Measurements from ENCODE around the gene EPPIN.
"Not testable (repeated sequence)": the region's sequence is repeated elsewhere in the genome, so short reads cannot be mapped to it uniquely, and the experiment has no call there.

The EPPIN gene

GRCh38 chr20:45547206-45547770, at the start of gene EPPIN:
Gene EPPIN (minus strand): TSS chr20:45547401. CDS start chr20:45547357, 44 bp downstream.
- ChIA-PET POLR2A (no interaction called here), CTCF (interaction anchor here (1.7 kb wide), 1 partner anchor 224 kb away, joined by 5 read pairs; no protein-coding TSS in a partner anchor)
- TF ChIP-seq ZNF384 (IDR thresholded peaks at IDR 0.05): no peak
- no peak for TF ChIP-seq BHLHE40 (IDR thresholded peaks at IDR 0.05; ENCODE audit: borderline replicate concordance)
- no peak for TF ChIP-seq ELF4 (IDR thresholded peaks at IDR 0.05)
- TF ChIP-seq SP1 (IDR thresholded peaks at IDR 0.05): no peak
- TF ChIP-seq FOXM1 (IDR thresholded peaks at IDR 0.05; ENCODE audit: borderline replicate concordance): no peak
- no peak for TF ChIP-seq CTBP1 (IDR thresholded peaks at IDR 0.05; ENCODE audit: borderline replicate concordance)
- no peak for TF ChIP-seq PKNOX1 (IDR thresholded peaks at IDR 0.05)
- no peak for TF ChIP-seq LEF1 (IDR thresholded peaks at IDR 0.05; ENCODE audit: borderline replicate concordance)
- no peak for TF ChIP-seq HDGF (IDR thresholded peaks at IDR 0.05; ENCODE audit: borderline replicate concordance)
- no peak for TF ChIP-seq TARDBP (IDR thresholded peaks at IDR 0.05)
- TF ChIP-seq FOXK2 (IDR thresholded peaks at IDR 0.05): no peak
- TF ChIP-seq L3MBTL2 (conservative IDR thresholded peaks at IDR 0.05): no peak
- no peak for TF ChIP-seq ARNT (IDR thresholded peaks at IDR 0.05)
- TF ChIP-seq FOXA1 (IDR thresholded peaks at IDR 0.05): no peak
- TF ChIP-seq NFRKB (IDR thresholded peaks at IDR 0.05): no peak
- no peak for DNase-seq (ENCODE audit: extremely low spot score)

- no peak for DNase-seq (ENCODE audit: extremely low spot score)
- ChIA-PET CTCF (interaction anchor here (1.3 kb wide), 1 partner anchor 176 kb away, joined by 4 read pairs; no protein-coding TSS in a partner anchor), POLR2A (no interaction called here)
- TF ChIP-seq SUZ12 (IDR thresholded peaks at IDR 0.05): no peak
These were observed 48.0 kb upstream of the EPPIN start for GRCh38 chr20:45595235-45595634.

GRCh38 chr20:45593498-45593897, 46.3 kb upstream of the EPPIN start:
- DNase-seq (ENCODE audit: extremely low spot score): no peak
- TF ChIP-seq FOXK2 (IDR thresholded peaks at IDR 0.05): no peak
- no peak for TF ChIP-seq FOXM1 (IDR thresholded peaks at IDR 0.05; ENCODE audit: borderline replicate concordance)
- TF ChIP-seq CTBP1 (IDR thresholded peaks at IDR 0.05; ENCODE audit: borderline replicate concordance): no peak
- no peak for TF ChIP-seq SUZ12 (IDR thresholded peaks at IDR 0.05)
- no peak for TF ChIP-seq SP1 (IDR thresholded peaks at IDR 0.05)
- TF ChIP-seq NFRKB (IDR thresholded peaks at IDR 0.05): no peak
- no peak for TF ChIP-seq ELF4 (IDR thresholded peaks at IDR 0.05)
- no peak for TF ChIP-seq TARDBP (IDR thresholded peaks at IDR 0.05)
- no peak for TF ChIP-seq L3MBTL2 (conservative IDR thresholded peaks at IDR 0.05)
- TF ChIP-seq LEF1 (IDR thresholded peaks at IDR 0.05; ENCODE audit: borderline replicate concordance): no peak
- no peak for TF ChIP-seq BHLHE40 (IDR thresholded peaks at IDR 0.05; ENCODE audit: borderline replicate concordance)
- TF ChIP-seq ARNT (IDR thresholded peaks at IDR 0.05): no peak
- no peak for TF ChIP-seq ZNF384 (IDR thresholded peaks at IDR 0.05)
- ChIA-PET CTCF (interaction anchor here (0.8 to 1.4 kb wide), 2 partner anchors 178 to 236 kb away, joined by 3 read pairs; no protein-coding TSS in a partner anchor), POLR2A (no interaction called here)

GRCh38 chr20:45592574-45593189, 45.5 kb upstream of the EPPIN start:
- ChIA-PET POLR2A (no interaction called here), CTCF (interaction anchor here (0.7 to 1.4 kb wide), 2 partner anchors 45 to 178 kb away, joined by 3 to 4 read pairs; no protein-coding TSS in a partner anchor)
- DNase-seq (ENCODE audit: extremely low spot score): peak; percentile 39
- TF ChIP-seq HDGF (IDR thresholded peaks at IDR 0.05; ENCODE audit: borderline replicate concordance) (no peak), L3MBTL2 (conservative IDR thresholded peaks at IDR 0.05) (no peak), ZNF384 (IDR thresholded peaks at IDR 0.05) (no peak), CTBP1 (IDR thresholded peaks at IDR 0.05; ENCODE audit: borderline replicate concordance) (no peak), TARDBP (IDR thresholded peaks at IDR 0.05) (no peak), PKNOX1 (IDR thresholded peaks at IDR 0.05) (no peak), ELF4 (IDR thresholded peaks at IDR 0.05) (no peak), SP1 (IDR thresholded peaks at IDR 0.05) (no peak), FOXM1 (IDR thresholded peaks at IDR 0.05; ENCODE audit: borderline replicate concordance) (no peak), FOXA1 (IDR thresholded peaks at IDR 0.05) (no peak)

- POLR2A ChIA-PET: no interaction called here
- CTCF ChIA-PET: no interaction called here
- no peak for DNase-seq (ENCODE audit: extremely low spot score)
- no peak for TF ChIP-seq FOXA1 (IDR thresholded peaks at IDR 0.05)
- no peak for TF ChIP-seq ZNF384 (IDR thresholded peaks at IDR 0.05)
- no peak for TF ChIP-seq ARNT (IDR thresholded peaks at IDR 0.05)
- TF ChIP-seq HDGF (IDR thresholded peaks at IDR 0.05; ENCODE audit: borderline replicate concordance): no peak
- no peak for TF ChIP-seq FOXK2 (IDR thresholded peaks at IDR 0.05)
These were observed 42.5 kb upstream of the EPPIN start for GRCh38 chr20:45589725-45590124.

- TF ChIP-seq BHLHE40 (IDR thresholded peaks at IDR 0.05; ENCODE audit: borderline replicate concordance) (no peak), ELF4 (IDR thresholded peaks at IDR 0.05) (no peak), HDGF (IDR thresholded peaks at IDR 0.05; ENCODE audit: borderline replicate concordance) (no peak), ARNT (IDR thresholded peaks at IDR 0.05) (no peak), TARDBP (IDR thresholded peaks at IDR 0.05) (no peak), NFRKB (IDR thresholded peaks at IDR 0.05) (no peak), ZNF384 (IDR thresholded peaks at IDR 0.05) (no peak), LEF1 (IDR thresholded peaks at IDR 0.05; ENCODE audit: borderline replicate concordance) (no peak), CTBP1 (IDR thresholded peaks at IDR 0.05; ENCODE audit: borderline replicate concordance) (no peak), FOXK2 (IDR thresholded peaks at IDR 0.05) (no peak), FOXA1 (IDR thresholded peaks at IDR 0.05) (no peak), FOXM1 (IDR thresholded peaks at IDR 0.05; ENCODE audit: borderline replicate concordance) (no peak), SUZ12 (IDR thresholded peaks at IDR 0.05) (no peak), PKNOX1 (IDR thresholded peaks at IDR 0.05) (no peak), L3MBTL2 (conservative IDR thresholded peaks at IDR 0.05) (no peak), SP1 (IDR thresholded peaks at IDR 0.05) (no peak)
- ChIA-PET POLR2A (no interaction called here), CTCF (no interaction called here)
- no peak for DNase-seq (ENCODE audit: extremely low spot score)
These were observed 41.6 kb upstream of the EPPIN start for GRCh38 chr20:45588800-45589199.

GRCh38 chr20:45585986-45586385, 38.8 kb upstream of the EPPIN start:
- DNase-seq (ENCODE audit: extremely low spot score); POLR2A ChIA-PET; CTCF ChIA-PET: not testable (repeated sequence)

GRCh38 chr20:45584294-45584693, 37.1 kb upstream of the EPPIN start:
- CTCF ChIA-PET; POLR2A ChIA-PET; DNase-seq (ENCODE audit: extremely low spot score): not testable (repeated sequence)

All from HEK293T (cell line).